Pancreas (tissue), 10 donors: ENCODE data around the gene CD300LB. TPM values are rescaled to one million over a fixed set of nuclear protein-coding genes. Genes with fewer than 3 reads are reported as not detected.

Experiments
- ATAC-seq, 4 donors: fragments of 200-7000 bp; cut with Tn5 transposase; one replicate each; pipeline versions ENCODE4 v1.8.0 to v1.9.1; 2020; ENCODE audit warnings: mild to moderate bottlenecking in 4 of 4, moderate library complexity in 4 of 4
- DNase-seq, 6 donors: peaks; one replicate each; pipeline ENCODE4 v3.0.0-alpha.2; 2020
- FAIRE-seq: peaks from 2 replicates; lab custom pipeline; 2012; peaks lifted over from hg19 to GRCh38; lab: Jason Lieb, UNC
- H3K27ac ChIP-seq, 4 donors: fragments of 200-600 bp; sonication (generic); 1 replicate in 3 of 4; 2 replicates in 1 of 4; pipeline versions ENCODE4 v1.5.0 to v1.8.0; 2020
- H3K27me3 ChIP-seq, 4 donors: fragments of 200-600 bp; one replicate each; pipeline ENCODE4 v1.8.0; 2021
- H3K36me3 ChIP-seq, 3 donors: fragments of 200-600 bp; sonication (generic) in 1 of 3; one replicate each; pipeline versions ENCODE4 v1.5.0 to v1.8.0; 2020 to 2021
- H3K4me1 ChIP-seq, 3 donors: fragments of 200-600 bp; one replicate each; pipeline ENCODE4 v1.8.0; 2021
- H3K4me3 ChIP-seq, 4 donors: fragments of 200-600 bp; sonication (generic) in 2 of 4; one replicate each; pipeline versions ENCODE4 v1.5.0 to v1.8.0; 2020 to 2021
- H3K9me3 ChIP-seq, 4 donors: fragments of 200-600 bp; one replicate each; pipeline ENCODE4 v1.8.0; 2021
- CTCF ChIP-seq, 4 donors: fragments of 200-600 bp; sonication (generic) in 3 of 4; IDR thresholded peaks; one replicate each; pipeline versions ENCODE4 v1.5.0 to v1.8.0; 2021; ENCODE audit warnings: antibody characterized with exemption in 4 of 4
- WGBS, 2 donors: extraction: QIAGEN DNeasy Blood & Tissue Kit; methylation state at CpG; one replicate each; pipeline ENCODE4 v1.1.7; 2013; 5-methylcytosine and 5-hydroxymethylcytosine counted together
- intact Hi-C, 3 donors: fragments of 100-400 bp; cut with DNase I; formaldehyde crosslinking; loops; one replicate each; pipeline versions ENCODE4 v1.11.1 to v1.14.2; 2022
- polyA plus RNA-seq, 2 donors: library from polyadenylated mRNA; stranded (reverse); fragments of 200-250 nt; gene quantifications; one replicate each; pipeline ENCODE4 v1.2.3, GENCODE V29; 2013
- total RNA-seq, 6 donors: library from RNA; stranded (reverse); fragmentation: NEBNext Ultra II Directional in 4 of 6; extraction: Animal tissue kit (Norgen Biotek cat#: 25700) in 4 of 6; gene quantifications; one replicate each; pipeline versions ENCODE4 v1.2.1 to v1.2.4, GENCODE V29; 2021 to 2023
- donor health status: healthy with polysubstance abuse.
- donor health status: DM: no; HTN: no; CAD: no; lungs with moderate emphysema.
- donor health status: DM: no; HTN: no; CAD: no.
- donor health status: control.
- donor health status: control.
- donor health status: Bipolar disorder and iron deficiency.
- donor health status: DM: yes; HTN: yes; CAD: no.
- donor health status: DM: no; HTN: no; CAD: no.
- donor health status: DM: no; HTN: no; CAD: no.
- donor health status: DM: yes; HTN: yes; CAD: no.

The CD300LB gene
- total and polyA plus RNA-seq, 8 donors, result 0.08 to 0.52 (median 0.14) TPM; not detected in 3

DNA sequence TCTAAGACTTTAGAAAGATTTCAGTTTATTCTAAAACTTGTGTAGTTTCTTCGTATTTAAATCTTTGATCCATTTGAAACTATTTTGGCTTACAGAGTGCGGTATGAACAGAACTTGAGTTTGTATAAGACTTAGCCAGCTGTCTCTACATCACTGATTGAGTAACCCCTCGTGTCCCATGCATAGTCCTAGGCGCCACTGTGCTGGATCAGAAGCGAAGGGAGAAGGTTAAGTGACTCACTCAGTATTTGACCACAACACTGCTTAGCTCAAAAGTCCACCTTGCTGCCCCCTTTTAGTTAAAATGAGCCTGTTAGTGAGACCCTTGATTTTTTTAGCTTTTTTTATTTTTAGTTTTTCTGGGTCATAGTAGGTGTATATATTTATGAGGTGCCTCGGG lies 28.4 kb downstream of the CD300LB start:
- no peak for TF ChIP-seq CTCF (IDR thresholded peaks at IDR 0.05)
- 62 to 65% methylated on average over 6 of the region's 6 CpGs for WGBS, 2 donors
- Histone ChIP-seq H3K4me1 (no peaks in the 10 kb centered on the region), H3K27ac (no peak overlapping the region), H3K4me3 (no peak overlapping the region), H3K9me3 (no peaks in the 10 kb centered on the region), H3K27me3 (no peaks in the 10 kb centered on the region), H3K36me3 (no peaks in the 10 kb centered on the region)
- FAIRE-seq (no peak), DNase-seq (no peak), ATAC-seq (no peak)
- intact Hi-C loops, result no loop called here

DNA sequence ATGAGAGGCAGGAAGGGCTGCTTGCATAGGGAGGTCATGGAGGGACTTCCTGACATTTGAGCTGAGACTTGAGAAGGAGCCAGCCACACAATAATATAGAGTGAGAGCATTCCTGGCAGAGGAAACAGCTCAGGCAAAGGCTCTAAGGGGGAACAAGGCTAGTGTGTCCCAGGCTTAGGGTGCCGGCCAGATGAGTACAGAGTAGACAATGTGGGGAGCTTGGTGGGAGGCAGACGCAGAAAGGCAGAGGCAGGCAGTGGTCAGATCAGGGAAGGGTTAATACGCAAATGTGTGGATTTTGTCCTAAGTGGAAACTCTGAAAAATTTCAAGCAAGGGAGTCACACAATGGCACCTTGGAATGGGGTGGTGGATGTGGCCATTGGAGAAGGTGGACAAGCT lies 31.3 kb downstream of the CD300LB start:
- H3K27me3 ChIP-seq, result no peaks in the 10 kb centered on the region
- H3K27ac ChIP-seq, result no peak overlapping the region
- H3K4me1 ChIP-seq, result no peaks in the 10 kb centered on the region
- 73 to 77% methylated on average over 3 of the region's 3 CpGs for WGBS, 2 donors
- no peaks in the 10 kb centered on the region for H3K36me3 ChIP-seq
- no peak for DNase-seq
- no peak for ATAC-seq
- no peaks in the 10 kb centered on the region for H3K9me3 ChIP-seq
- no peak for FAIRE-seq
- H3K4me3 ChIP-seq, result no peak overlapping the region
- no peak for TF ChIP-seq CTCF (IDR thresholded peaks at IDR 0.05)
- intact Hi-C loops, result no loop called here

GRCh38 chr17:74497471-74497870 lies 33.8 kb downstream of the CD300LB start:
- Histone ChIP-seq H3K27me3 (no peaks in the 10 kb centered on the region), H3K36me3 (no peaks in the 10 kb centered on the region), H3K9me3 (no peaks in the 10 kb centered on the region), H3K4me1 (no peaks in the 10 kb centered on the region), H3K27ac (no peak overlapping the region), H3K4me3 (no peak overlapping the region)
- ATAC-seq (no peak), DNase-seq (no peak), FAIRE-seq (no peak)
- intact Hi-C loops, result no loop called here
- 58 to 65% methylated on average over 5 of the region's 5 CpGs for WGBS, 2 donors
- no peak for TF ChIP-seq CTCF (IDR thresholded peaks at IDR 0.05)

GRCh38 chr17:74493331-74493833 lies 37.9 kb downstream of the CD300LB start:
- no peaks in the 10 kb centered on the region for H3K4me1 ChIP-seq
- ATAC-seq, result peak; percentile 86 to 99 (median 97)
- no peak overlapping the region for H3K4me3 ChIP-seq
- 29 to 31% methylated on average over 11 of the region's 11 CpGs for WGBS, 2 donors
- intact Hi-C loops, result no loop called here
- H3K27me3 ChIP-seq, result no peaks in the 10 kb centered on the region
- no peaks in the 10 kb centered on the region for H3K9me3 ChIP-seq
- H3K27ac ChIP-seq, result no peak overlapping the region
- DNase-seq, result peak; percentile 46 to 84 (median 72)
- peak; percentile 78 to 88 (median 86) for TF ChIP-seq CTCF (IDR thresholded peaks at IDR 0.05)
- FAIRE-seq, result peak; percentile 26
- no peaks in the 10 kb centered on the region for H3K36me3 ChIP-seq

DNA sequence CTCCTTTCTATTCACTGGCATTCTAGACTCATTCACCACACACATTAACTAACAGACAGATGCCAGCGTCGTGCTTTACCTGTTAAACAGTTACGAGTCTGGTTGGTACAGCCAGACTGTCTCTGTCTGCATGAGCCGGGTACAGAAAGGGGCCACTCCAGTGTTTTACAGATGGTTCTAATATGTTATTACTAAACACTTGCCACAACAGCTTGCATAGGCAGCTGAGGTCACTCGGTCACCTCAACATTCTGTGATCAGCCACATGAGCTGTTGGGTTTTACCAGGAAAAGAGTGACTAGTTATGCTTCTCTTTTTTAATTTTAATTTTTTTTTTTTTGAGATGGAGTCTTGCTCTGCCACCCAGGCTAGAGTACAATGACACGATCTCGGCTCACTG lies 39.6 kb downstream of the CD300LB start:
- Histone ChIP-seq H3K9me3 (no peaks in the 10 kb centered on the region), H3K4me3 (no peak overlapping the region), H3K4me1 (no peaks in the 10 kb centered on the region), H3K27me3 (no peaks in the 10 kb centered on the region), H3K27ac (no peak overlapping the region), H3K36me3 (no peaks in the 10 kb centered on the region)
- TF ChIP-seq CTCF (IDR thresholded peaks at IDR 0.05), result no peak
- WGBS, 2 donors, result 57 to 71% methylated on average over 7 of the region's 7 CpGs
- no peak for DNase-seq
- intact Hi-C loops, result no loop called here
- FAIRE-seq, result no peak
- peak in 1 of 4 donors; percentile 24 for ATAC-seq
